Brain microvascular endothelial cell (primary cell): ENCODE measurements around the gene DVL1.

ENCODE experiments used
- DNase-seq: peaks from one replicate; pipeline ENCODE4 v3.0.0-alpha.2; 2020
- H3K27ac ChIP-seq: fragments of 250-450 bp; sonication (Bioruptor Pico); 2 replicates; pipeline ENCODE4 v1.5.1; 2020; ENCODE audit warnings: mild to moderate bottlenecking, moderate library complexity
- H3K27me3 ChIP-seq: fragments of 250-450 bp; sonication (Bioruptor Pico); replicated peaks from 2 replicates; pipeline ENCODE4 v1.5.1; 2020; ENCODE audit warnings: mild to moderate bottlenecking
- H3K36me3 ChIP-seq: fragments of 250-450 bp; sonication (Bioruptor Pico); replicated peaks from 2 replicates; pipeline ENCODE4 v1.5.1; 2020; ENCODE audit warnings: mild to moderate bottlenecking
- H3K4me3 ChIP-seq: 2 replicates; pipeline ENCODE4 v1.5.1; 2011; ENCODE audit warnings: low read depth, mild to moderate bottlenecking, control low read depth, low read length, moderate library complexity
- CTCF ChIP-seq: IDR thresholded peaks from 2 replicates; pipeline ENCODE4 v1.5.1; 2011; ENCODE audit warnings: low read depth, mild to moderate bottlenecking, moderate library complexity, low read length, control low read depth, inconsistent platforms; ENCODE audit errors: missing control alignments
- in situ Hi-C: cut with HindIII; loops from 2 replicates; pipeline ENCODE4 v1.10.0; 2017; ENCODE audit warnings: low sequenced_read_pairs, low pct_ligation_motif_present

Gene DVL1

GRCh38 chr1:1342584-1343115, 6.6 kb downstream of the DVL1 start:
- no peak for TF ChIP-seq CTCF
- no peak for DNase-seq
- in situ Hi-C loops: no loop called here
- H3K27me3 ChIP-seq: no peaks in the 10 kb centered on the region
- no peak overlapping the region for H3K27ac ChIP-seq
- peaks cover 25% of the 10 kb centered on the region for H3K36me3 ChIP-seq
- no peak overlapping the region for H3K4me3 ChIP-seq

GRCh38 chr1:1342061-1342562, 7.1 kb downstream of the DVL1 start:
- no peaks in the 10 kb centered on the region for H3K27me3 ChIP-seq
- in situ Hi-C loops: no loop called here
- H3K4me3 ChIP-seq: no peak overlapping the region
- TF ChIP-seq CTCF: no peak
- H3K36me3 ChIP-seq: peaks cover 29% of the 10 kb centered on the region
- no peak for DNase-seq
- H3K27ac ChIP-seq: no peak overlapping the region

- TF ChIP-seq CTCF: no peak
- Histone ChIP-seq H3K36me3 (peaks cover 29% of the 10 kb centered on the region), H3K27me3 (no peaks in the 10 kb centered on the region), H3K4me3 (no peak overlapping the region), H3K27ac (no peak overlapping the region)
- no peak for DNase-seq
- in situ Hi-C loops: no loop called here
Observed at GRCh38 chr1:1341549-1342021, 7.6 kb downstream of the DVL1 start.

- in situ Hi-C loops: no loop called here
- DNase-seq: no peak
- Histone ChIP-seq H3K27me3 (no peaks in the 10 kb centered on the region), H3K4me3 (no peak overlapping the region), H3K36me3 (peaks cover 32% of the 10 kb centered on the region), H3K27ac (no peak overlapping the region)
- no peak for TF ChIP-seq CTCF
Observed at GRCh38 chr1:1340791-1341548, 8.2 kb downstream of the DVL1 start.

- Histone ChIP-seq H3K36me3 (peaks cover 39% of the 10 kb centered on the region), H3K27ac (no peak overlapping the region), H3K27me3 (no peaks in the 10 kb centered on the region), H3K4me3 (no peak overlapping the region)
- no peak for TF ChIP-seq CTCF
- no peak for DNase-seq
- in situ Hi-C loops: no loop called here
Observed at GRCh38 chr1:1340185-1340584, 9.0 kb downstream of the DVL1 start.
